ENCODE results near the gene CLSTN1.
"Not testable (repeated sequence)": the region's sequence is repeated elsewhere in the genome, so short reads cannot be mapped to it uniquely, and the experiment has no call there.

The CLSTN1 gene

GRCh38 chr1:9760824-9761223 lies 62.9 kb downstream of the CLSTN1 start:
- no peak for DNase-seq

- no peak for DNase-seq
These were observed 63.8 kb downstream of the CLSTN1 start for GRCh38 chr1:9759939-9760338.

- no peak for DNase-seq
These were observed 65.1 kb downstream of the CLSTN1 start for GRCh38 chr1:9758559-9759121.

GRCh38 chr1:9755441-9755995 lies 68.2 kb downstream of the CLSTN1 start:
- no peak for DNase-seq

- DNase-seq = no peak
These were observed 70.6 kb downstream of the CLSTN1 start for GRCh38 chr1:9753121-9753531.

- no peak for DNase-seq
These were observed 71.8 kb downstream of the CLSTN1 start for GRCh38 chr1:9751971-9752370.

GRCh38 chr1:9749361-9749760 lies 74.4 kb downstream of the CLSTN1 start:
- no peak for DNase-seq

GRCh38 chr1:9748391-9748790 lies 75.4 kb downstream of the CLSTN1 start:
- not testable (repeated sequence) for DNase-seq

GRCh38 chr1:9746651-9747050 lies 77.1 kb downstream of the CLSTN1 start:
- no peak for DNase-seq

GRCh38 chr1:9746211-9746610 lies 77.6 kb downstream of the CLSTN1 start:
- no peak for DNase-seq

- DNase-seq = no peak
These were observed 79.5 kb downstream of the CLSTN1 start for GRCh38 chr1:9744106-9744799.

GRCh38 chr1:9737671-9738070 lies 86.1 kb downstream of the CLSTN1 start:
- DNase-seq = no peak

- DNase-seq = no peak
These were observed 86.7 kb downstream of the CLSTN1 start for GRCh38 chr1:9737057-9737456.

- no peak for DNase-seq
These were observed 87.5 kb downstream of the CLSTN1 start for GRCh38 chr1:9736241-9736640.

GRCh38 chr1:9735800-9736199 lies 88.0 kb downstream of the CLSTN1 start:
- no peak for DNase-seq

- no peak for DNase-seq
These were observed 90.5 kb downstream of the CLSTN1 start for GRCh38 chr1:9733160-9733789.

GRCh38 chr1:9732123-9732971 lies 91.4 kb downstream of the CLSTN1 start:
- DNase-seq = no peak

- DNase-seq = no peak
These were observed 92.2 kb downstream of the CLSTN1 start for GRCh38 chr1:9731561-9731960.

GRCh38 chr1:9731051-9731537 lies 92.7 kb downstream of the CLSTN1 start:
- DNase-seq = no peak

- DNase-seq = no peak
These were observed 93.5 kb downstream of the CLSTN1 start for GRCh38 chr1:9730096-9730901.

- DNase-seq = no peak
These were observed 94.2 kb downstream of the CLSTN1 start for GRCh38 chr1:9729523-9729922.

Measured in COR-L47 (cell line).